HG03039 (cell line): ENCODE measurements around the gene KCNQ1.

Source experiments
- ATAC-seq: cut with Tn5 transposase; IDR thresholded peaks from one replicate; pipeline ENCODE4 v1.9.1; 2021; ENCODE audit warnings: mild to moderate bottlenecking, moderate library complexity; ENCODE audit not compliant: unreplicated experiment

KCNQ1 gene

DNA sequence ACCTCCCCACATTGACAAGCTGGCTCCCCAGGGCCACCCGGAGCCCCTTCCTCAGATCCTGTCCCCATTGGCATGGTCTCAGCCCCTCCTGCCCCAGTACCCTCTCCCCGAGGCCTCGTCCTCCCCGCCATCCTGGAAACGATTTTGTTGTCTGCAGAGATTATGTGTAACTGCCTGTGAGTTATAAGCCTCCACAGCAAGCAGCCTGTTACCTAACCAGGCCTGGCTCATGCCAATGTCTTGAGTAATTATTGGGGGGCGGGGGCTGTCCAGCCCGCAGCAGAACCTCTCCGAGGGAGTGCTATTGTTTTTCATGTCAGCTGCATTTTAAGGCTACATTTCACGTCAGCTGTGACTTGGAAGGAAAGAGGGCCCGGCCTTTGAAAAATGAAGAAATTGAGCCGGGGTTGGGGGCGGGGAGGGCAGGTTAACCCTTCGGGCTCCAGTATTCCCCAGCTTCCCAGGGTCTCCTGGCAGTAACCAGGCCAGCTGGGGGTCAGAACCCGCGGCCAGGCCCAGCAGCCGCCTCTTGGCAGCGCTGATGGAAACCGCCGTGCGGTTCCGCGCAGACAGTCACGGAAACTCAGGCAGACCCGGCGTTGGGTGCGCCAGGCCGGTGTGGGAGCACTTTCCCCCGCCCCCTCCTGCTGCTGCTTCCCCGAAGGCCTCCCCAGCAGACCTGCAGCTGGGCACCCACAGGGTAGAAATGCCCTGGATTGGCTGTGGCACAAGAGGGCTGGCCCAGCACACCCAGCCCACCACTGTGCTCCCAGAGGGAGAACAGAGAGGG, 381.3 kb downstream of the KCNQ1 start:
- no peak for ATAC-seq

DNA sequence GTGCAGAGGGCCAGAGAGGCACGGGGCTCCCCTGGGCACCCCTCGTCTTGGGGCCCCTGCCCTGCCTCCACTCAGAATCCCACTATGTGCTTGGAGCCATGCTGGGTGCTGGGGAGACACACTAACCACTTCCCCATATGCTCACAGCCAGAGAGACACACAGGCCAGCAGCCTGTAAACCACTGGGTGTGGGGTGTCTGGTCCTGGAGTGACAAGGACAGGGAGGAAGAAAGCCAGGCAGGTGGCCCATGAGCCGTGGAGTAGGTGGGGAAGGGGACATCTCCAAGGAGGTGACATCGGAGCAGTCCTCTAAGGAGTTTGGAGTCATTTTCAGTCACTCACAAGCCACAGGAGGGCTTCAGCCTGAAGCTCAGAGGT, 381.9 kb downstream of the KCNQ1 start:
- no peak for ATAC-seq

DNA sequence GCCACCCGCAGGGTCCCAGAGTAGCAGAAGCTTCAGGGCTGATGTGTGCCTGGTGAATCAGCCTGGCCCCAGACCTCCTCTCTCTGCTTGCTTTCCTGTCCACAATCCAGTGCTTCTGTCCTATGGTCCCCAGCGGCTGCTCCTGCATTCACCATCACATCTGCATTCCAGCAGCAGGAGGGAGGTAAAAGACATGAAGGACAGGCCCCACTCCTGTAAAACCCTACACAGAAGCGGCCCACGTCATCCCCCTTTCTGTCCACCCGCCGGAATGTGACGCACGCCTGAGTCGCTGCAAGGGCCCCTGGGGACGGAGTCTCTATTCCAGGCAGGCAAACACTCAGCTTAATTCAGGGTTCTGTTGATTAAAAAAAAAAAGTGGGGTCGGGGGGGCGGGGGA, 382.4 kb downstream of the KCNQ1 start:
- ATAC-seq: no peak

DNA sequence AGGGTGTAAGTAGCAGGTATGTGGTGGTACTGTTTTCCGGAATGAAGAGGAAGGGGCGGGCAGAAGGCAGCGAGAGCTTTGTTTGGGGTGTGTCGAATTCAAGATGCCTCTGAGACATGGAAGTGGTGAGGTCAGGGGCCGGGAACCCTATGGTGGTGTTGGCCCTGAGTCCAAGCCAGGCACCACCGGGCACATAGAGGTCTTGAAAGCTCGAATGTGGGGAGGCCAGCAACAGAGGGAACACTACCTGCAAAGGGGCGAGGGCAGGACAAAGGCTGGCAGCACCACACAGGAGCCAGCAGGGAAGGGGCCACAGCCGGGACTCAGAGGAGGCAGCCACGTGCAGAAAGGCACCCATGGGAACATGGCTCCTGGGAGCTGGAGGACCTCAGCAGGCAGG, 383.0 kb downstream of the KCNQ1 start:
- no peak for ATAC-seq

DNA sequence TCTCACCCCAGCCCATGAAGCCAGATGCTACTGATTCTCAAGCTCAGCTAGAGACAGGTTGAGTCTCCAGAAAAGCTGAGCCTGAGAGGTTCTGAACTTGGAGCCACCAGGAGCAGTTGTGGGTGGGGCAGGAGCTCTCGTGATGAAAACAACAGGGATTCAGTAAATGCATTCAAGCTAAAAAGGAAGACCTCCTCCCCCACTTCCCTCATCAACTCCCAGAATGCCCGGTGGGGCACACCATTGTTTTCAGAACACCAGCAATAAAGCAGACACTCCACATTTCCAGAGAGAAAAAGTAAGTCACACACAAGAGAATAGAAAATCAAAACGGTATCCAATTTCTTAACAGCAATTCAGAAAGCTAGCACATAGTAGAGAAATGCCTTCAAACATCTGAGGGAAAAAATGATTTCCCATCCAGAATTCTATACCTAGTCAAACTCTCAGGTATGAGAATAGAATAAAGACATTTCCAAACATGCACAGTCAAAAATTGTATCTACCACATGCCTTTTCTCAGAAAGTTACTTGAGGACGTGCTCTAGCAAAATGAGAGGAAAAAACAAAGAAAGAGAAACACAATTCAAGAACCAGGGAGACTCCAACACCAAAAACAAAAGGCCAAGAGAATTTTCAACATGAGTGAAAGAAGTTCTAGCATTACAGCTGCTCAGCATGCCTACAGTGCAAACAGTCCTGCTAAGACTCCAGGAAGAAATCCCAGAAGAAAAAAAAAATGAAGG, 383.9 kb downstream of the KCNQ1 start:
- ATAC-seq: no peak

DNA sequence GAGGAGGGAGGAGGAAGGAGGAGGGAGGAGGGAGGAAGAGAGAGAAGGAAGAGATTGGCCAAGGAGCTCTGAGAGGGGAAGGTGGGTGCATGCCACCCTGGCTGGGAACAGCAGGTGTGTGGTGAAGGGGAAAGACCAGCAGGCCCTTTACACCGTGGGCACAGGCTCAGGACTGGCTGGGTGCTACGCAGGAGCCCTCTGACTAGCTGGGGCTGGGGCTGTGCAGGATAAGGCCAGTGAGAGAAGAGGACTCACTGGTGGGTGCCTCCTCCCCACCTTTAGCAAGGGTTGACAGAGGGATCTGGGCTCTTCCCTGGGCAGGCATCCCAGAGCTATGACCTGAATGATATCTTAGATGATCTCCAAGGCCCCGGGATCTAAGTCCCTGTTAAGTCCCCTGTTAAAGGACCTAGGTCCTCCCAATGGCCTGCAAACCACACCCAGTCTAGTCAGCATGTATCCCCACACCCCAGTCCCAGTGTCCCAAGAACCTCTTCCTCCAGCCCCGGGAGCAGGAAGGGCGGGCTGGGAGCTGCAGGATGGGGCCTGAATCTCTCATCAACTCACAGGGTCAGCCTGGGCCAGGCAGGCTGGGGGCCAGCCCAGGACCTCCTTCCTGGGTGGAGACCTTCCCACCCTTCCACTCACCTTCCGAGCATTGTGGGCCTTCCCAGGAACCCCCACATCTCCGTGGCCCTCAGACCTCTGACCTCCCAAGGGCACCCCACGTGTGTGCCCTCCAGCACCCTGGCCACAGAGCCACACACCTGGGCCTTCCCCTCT, 385.4 kb downstream of the KCNQ1 start:
- ATAC-seq: no peak

DNA sequence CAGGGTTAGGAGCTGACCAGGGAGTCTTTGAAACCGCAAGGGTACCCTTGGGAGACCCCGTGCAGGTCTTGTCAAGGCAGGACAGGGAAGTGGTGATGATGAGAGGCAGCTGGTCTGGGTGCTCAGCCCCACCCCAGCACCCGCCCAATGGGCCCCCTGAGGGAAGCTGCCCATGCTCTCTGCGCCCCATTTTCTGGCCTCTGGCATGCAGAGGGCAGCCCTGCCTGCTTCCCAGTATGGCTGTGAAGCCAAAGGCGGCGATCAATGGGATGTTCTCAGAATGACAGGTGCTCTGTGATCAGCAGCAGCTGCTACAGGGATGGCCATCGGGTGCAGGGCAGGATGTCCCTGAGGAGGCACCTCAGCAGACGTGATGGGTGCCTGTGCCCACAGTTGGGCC, 386.1 kb downstream of the KCNQ1 start:
- ATAC-seq: no peak

DNA sequence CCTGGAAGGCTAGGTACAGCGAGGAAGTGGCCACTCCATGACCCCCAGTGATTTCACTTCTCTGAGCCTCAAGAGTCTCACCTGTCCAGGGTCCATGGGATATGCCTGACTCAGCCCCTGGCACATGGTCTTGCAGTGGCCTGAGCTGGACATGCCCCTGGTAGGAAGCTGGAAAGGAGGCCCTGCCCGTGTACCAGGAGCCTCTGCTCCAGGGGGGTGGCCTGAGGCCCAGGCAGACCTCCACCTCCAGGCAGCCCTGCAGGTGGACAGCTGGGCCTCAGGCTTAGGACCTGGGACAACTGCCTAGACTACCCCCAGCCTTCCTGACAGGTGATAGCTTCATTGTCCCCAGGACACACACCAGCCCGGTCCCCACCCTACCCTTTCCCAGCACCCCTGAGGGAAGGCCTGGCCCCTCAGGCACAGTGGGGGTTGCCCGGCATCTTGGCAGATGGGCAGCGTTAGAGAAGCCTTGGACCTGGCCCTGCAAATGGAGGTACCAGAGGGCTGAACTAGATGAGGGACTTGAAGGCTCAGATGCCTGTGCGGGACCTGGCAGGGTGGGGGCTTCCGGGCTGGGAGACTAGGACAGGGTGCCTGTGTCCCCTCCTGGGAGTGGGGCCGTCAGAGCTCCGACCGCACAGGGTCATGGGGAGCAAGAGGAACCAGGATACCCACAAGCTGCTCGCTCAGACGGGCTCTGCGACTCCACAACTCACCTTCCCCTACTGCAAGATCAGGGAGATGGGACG, 387.1 kb downstream of the KCNQ1 start:
- no peak for ATAC-seq

DNA sequence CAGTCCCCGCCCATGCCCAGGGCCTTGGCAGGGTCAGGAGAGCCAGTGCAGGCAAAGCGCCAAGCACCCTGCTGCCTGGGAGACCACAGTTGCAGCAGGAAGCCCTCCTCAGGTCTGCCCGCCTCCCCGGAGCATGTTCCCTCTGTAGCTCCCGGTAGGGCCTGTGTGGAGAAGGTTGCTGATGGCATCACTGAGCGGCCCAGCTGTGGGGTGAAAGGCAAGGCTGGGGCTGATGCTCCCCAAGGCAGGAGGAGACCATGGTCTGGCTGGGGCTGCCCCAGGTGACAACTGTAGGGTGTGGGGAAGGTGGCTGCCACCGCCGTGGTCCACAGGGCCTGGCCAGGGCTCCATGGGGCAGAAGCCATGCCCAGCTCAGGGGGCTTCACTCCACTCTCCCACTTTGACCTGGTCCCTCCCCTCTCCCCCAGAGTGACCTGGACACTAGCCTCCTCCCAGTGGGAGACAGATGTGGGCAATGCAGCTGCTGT, 387.8 kb downstream of the KCNQ1 start:
- no peak for ATAC-seq

DNA sequence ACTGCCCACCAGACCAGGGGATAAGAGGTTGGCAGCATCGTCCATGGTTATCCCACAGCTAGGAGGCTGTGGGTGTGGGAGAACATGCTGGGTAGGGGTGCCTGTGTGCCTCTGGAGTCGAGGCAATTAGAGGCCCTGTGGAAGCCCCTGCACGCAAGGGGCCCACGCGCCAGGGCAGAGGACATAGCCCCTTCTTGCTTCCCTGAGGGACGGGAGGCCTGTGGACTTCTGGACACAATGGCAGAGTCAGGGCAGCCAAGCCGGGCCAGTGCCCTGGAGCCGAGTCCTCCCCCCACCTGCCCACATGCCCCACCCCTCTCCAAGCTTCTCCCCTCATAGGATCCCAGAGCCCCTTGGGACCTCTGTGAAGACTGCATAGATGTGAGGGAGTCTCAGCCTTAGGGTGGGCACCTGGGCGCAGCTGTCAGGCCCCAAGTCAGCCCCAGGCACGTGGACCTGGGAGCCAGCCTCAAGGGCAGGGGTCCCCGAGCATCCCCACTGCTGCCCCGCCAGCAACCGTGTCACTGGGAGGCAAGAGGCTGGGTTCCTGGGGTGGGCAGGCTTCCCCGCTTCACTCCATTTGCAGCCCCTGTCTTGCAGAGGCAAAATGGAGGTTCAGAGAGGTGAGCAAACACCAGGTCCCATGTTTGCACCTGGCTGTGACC, 388.4 kb downstream of the KCNQ1 start:
- no peak for ATAC-seq

DNA sequence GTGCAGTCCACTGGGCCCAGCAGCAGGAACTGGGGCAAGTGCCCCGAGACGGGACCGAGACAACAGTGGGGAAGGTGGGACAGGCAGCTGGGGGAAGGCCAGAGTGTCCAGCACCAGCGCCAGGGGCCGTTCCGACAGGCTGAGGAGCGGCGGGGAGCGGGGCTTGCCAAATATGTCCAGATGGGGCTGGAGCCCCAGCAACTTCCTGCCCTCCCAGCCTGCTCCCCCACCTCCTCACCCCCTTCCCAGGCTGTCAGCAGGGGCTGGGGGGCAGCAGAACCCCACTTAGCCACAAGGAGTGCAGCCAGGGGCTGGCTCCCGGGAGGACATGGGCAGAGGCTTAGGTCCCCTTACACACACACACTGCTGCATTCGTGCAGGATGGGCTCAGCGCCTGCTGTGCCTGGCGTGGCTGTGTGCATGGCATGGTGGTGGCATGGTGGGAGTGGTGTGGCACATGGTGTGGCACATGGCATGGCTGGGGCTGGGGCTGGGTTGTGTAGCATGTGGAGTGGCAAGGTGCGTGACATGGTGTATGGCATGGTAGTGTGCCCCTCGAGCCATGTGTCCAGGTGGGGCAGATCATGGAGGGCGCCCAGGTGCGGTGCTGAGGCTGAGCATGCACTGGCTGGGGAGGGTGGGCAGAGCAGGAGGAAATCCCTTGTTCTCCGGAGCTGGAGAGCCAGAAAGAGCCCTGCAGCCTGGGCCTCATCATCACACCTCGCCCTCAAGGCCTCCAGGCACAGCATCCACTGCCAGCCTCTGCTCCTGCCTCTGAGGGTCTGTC, 389.1 kb downstream of the KCNQ1 start:
- no peak for ATAC-seq

DNA sequence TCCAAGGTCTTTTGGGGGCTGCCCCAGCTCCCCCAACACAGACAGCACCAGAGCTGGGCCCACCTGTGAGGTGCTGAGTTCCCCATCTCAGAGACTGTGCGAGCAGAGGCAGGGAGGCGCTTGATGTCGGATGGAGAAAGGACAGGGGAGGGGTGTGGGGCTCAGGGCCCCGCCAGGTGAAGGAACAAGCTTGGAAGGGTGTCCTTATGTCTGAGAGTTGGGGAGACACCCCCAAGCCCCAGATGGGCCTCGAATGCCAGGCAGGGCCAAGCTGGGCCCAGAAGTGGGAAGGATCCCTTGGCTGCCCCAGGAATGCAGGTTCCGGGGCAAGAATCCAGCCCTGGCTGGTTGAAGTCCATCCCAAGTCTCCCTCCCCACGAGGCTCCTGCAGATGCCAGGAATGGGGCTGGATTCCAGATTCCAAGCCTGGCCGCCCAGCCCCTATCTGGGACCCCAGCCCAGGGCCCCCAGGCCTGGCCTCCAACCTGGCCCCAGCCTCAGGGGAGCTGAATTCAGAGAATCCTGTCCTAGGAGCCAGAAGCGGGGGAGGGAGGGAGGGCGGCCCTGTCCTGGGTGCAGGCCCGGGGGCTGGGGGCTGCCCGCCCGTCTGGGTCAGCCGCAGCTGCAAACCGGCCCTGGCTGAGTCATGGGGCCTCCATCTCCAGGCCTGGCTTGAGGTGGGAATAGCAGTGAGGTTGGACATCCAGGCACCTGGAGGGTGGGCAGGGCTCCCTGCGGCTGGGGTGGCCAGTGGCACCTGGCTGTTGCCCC, 389.9 kb downstream of the KCNQ1 start:
- ATAC-seq: no peak

DNA sequence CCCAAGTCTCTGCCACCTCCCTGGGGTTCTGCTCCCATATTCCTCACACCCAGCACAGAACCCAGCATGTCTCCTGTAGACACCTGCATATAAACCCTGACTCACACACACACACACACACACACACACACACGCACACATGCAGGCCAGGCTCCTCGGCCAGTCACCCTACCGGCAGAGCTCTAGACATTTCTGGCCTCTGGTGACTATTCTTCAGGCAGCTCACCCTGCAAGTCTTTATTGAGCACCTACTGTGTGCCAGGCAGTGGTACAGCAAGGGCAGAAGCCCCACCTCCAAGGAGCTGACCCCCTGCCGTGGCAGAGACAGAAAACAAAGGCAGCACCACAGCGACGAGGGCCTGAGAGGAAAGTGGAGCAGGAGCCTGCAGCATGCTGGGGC, 390.5 kb downstream of the KCNQ1 start:
- no peak for ATAC-seq

DNA sequence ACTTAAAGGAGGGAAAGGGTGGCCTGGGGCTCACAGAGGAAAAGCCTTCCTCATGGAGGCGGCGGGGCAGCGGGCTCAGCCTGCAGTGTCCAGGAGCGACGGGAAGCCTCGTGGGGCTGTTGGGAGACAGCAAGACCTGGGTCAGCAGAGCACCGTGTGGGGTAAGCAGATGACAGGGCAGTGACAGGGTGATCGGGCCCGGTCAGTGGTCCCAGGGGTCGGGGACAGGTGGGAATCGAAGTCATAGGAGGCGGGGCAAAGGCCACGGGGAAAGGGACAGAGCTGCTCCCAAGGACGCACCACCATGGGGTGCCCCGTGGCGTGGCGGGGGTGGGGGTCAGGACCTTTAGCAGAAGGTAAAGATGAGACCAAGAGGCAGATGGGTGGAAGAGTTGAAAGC, 390.9 kb downstream of the KCNQ1 start:
- no peak for ATAC-seq

DNA sequence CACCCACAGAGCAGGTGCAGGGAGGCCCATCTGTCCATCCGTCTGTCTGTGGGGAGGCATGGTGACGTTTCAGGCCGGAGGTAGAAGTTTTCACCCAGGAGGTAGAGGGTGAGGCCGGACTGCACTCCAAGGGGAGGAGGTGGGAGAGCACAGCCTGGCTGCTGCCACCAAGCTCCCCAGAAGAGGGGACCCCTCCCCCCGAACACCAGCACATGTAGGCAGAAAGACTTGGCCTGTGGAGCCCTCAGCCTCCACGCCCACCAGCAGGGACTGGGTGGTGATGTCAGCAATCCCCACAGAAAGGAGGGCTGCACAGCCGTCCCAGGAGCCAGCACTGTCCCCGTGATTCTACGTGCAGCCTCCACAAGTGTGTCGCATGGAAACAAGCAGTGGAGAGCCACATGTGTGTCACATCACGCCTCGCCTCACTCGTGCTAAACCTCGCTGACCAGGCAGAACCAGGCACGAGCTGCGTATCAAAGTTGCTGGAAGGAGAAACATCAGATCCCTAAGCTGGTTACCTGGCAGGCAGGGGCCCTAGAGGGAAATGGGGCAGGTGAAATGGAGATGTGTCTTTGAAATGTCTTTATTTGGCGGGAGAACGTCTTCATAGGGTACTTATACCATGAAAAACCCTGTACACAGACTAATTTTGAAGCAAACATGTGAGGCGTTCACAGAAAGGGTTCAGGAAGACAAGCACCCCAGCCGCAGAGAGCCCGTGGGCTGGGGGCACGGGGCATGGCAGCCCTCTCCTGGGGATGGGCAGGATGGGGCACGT, 391.7 kb downstream of the KCNQ1 start:
- no peak for ATAC-seq

DNA sequence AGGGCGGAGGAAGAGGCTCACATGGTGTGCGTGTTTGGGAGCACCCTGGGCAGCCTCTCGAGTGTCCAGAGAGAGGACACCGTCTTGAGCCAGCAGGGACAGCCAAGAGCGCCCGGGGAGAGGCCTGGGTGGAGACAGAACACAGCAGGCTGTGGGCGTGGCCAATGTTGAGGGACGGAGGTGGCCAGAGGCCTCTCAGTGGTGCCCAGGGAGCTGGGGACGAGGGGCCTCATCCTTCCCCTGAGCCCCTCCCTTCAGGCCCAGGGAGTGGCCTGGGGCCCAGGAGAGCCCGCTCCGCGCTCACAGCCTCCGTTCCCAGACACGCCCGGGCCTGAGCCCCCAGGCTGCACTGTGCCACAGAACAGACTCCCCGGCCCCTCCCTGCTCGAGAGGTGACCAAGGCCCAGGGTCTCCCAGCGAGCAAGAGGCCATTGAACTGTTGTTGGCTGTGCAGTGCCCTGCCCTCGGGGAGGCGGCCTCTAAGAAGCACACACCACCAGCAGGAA, 392.3 kb downstream of the KCNQ1 start:
- ATAC-seq: no peak

DNA sequence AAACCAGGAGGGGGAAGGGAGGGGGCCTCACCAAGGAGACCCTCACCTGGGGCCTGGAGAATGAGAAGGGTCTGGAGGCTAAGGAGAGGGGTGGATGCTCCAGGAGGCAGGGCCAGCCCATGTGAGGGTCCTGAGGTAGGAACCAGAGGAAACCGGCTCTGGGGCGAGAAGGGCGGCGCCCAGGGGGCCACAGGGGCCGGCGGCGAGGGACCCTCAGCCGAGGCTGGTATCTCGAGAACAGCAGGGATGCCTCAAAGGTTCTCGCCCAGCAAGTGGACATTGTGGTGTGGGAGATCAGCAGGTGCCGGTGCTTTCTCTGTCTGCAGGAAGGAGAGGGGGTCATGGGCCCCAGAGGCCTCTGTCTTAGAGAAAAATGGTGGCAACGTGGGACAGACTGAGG, 392.8 kb downstream of the KCNQ1 start:
- no peak for ATAC-seq

DNA sequence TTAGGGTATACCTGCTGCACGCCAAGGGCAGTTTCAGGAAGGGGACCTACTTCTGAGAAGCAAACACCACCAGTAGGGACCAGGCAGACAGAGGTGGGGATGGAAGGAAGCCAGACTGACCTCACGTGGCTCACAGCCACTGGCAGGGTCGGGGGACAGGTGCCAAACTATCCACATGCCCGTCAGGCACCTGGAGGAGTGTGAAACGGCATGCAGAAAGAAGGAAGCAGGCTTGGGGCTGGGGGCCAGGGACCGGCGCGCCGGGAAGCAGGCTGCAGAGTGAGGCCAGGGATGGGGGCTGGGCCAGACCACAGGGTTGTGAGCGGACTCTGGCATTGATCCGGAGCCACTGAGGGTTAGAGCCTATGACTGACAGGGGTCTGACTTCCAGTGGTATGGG, 393.3 kb downstream of the KCNQ1 start:
- no peak for ATAC-seq
